Measurements from ENCODE around the gene SCUBE3.

DNA sequence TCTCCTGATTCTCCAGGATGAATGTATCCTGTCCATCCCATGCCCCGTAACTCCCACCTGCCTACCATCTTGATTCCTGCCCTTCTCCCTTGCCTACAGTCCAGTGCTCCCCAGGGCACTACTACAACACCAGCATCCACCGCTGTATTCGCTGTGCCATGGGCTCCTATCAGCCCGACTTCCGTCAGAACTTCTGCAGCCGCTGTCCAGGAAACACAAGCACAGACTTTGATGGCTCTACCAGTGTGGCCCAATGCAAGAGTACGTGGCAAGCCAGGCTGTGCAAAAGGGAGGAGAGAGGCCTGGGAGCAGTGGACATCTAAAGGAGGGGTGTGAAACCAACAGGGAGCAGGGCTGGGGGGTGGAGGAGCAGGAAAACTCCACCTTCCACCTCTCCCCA is 30.8 kb downstream of the SCUBE3 start:
- TF ChIP-seq, protein P1, sequence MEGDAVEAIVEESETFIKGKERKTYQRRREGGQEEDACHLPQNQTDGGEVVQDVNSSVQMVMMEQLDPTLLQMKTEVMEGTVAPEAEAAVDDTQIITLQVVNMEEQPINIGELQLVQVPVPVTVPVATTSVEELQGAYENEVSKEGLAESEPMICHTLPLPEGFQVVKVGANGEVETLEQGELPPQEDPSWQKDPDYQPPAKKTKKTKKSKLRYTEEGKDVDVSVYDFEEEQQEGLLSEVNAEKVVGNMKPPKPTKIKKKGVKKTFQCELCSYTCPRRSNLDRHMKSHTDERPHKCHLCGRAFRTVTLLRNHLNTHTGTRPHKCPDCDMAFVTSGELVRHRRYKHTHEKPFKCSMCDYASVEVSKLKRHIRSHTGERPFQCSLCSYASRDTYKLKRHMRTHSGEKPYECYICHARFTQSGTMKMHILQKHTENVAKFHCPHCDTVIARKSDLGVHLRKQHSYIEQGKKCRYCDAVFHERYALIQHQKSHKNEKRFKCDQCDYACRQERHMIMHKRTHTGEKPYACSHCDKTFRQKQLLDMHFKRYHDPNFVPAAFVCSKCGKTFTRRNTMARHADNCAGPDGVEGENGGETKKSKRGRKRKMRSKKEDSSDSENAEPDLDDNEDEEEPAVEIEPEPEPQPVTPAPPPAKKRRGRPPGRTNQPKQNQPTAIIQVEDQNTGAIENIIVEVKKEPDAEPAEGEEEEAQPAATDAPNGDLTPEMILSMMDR (IDR thresholded peaks at IDR 0.05 in 8 of 11, conservative IDR thresholded peaks at IDR 0.05 in 3 of 11) = no peak
- TF ChIP-seq POLR2AphosphoS5 (IDR thresholded peaks at IDR 0.05) = no peak
